Peyer's patch (tissue), 4 donors: ENCODE results near the gene BOC. TPM values are rescaled to one million over a fixed set of nuclear protein-coding genes. Genes with fewer than 3 reads are reported as not detected.

Source experiments
- DNase-seq, 3 donors: peaks; one replicate each; pipeline ENCODE4 v3.0.0-alpha.2; 2017 to 2019
- H3K27ac ChIP-seq, 4 donors: fragments of 200-600 bp; sonication (generic); one replicate each; pipeline ENCODE4 v1.5.1; 2016 to 2019
- H3K27me3 ChIP-seq, 2 donors: fragments of 200-600 bp; sonication (generic); one replicate each; pipeline ENCODE4 v1.5.1; 2019
- H3K36me3 ChIP-seq, 3 donors: fragments of 200-600 bp; sonication (generic); one replicate each; pipeline ENCODE4 v1.5.1; 2016 to 2019
- H3K4me1 ChIP-seq, 4 donors: fragments of 200-600 bp; sonication (generic); one replicate each; pipeline ENCODE4 v1.5.1; 2016 to 2019
- H3K4me3 ChIP-seq, 4 donors: fragments of 200-600 bp; sonication (generic); 1 replicate in 3 of 4; 2 replicates in 1 of 4; pipeline ENCODE4 v1.5.1; 2016 to 2019; ENCODE audit warnings: mild to moderate bottlenecking in 1 of 4
- H3K9me3 ChIP-seq, 4 donors: fragments of 200-600 bp; sonication (generic); one replicate each; pipeline ENCODE4 v1.5.1; 2016 to 2019; ENCODE audit warnings: mild to moderate bottlenecking in 1 of 4
- CTCF ChIP-seq, 6 experiments: fragments of 450-650 bp in 4 of 6; fragments of 200-600 bp in 2 of 6; sonication (generic) in 1 of 6; IDR thresholded peaks; one replicate each; pipeline ENCODE4 v1.5.1; 2017 to 2019; ENCODE audit warnings: antibody characterized with exemption in 6 of 6, mild to moderate bottlenecking in 3 of 6, moderate library complexity in 1 of 6
- POLR2A ChIP-seq, 2 donors: fragments of 450-650 bp; IDR thresholded peaks; one replicate each; pipeline ENCODE4 v1.5.1; 2017; ENCODE audit warnings: antibody characterized with exemption in 2 of 2, mild to moderate bottlenecking in 2 of 2, moderate library complexity in 2 of 2
- total RNA-seq, 4 donors: library from RNA; depleted of rRNA; stranded (reverse); fragments of >200 nt; gene quantifications; one replicate each; pipeline ENCODE4 v1.1.0, GENCODE V29; 2016

The BOC gene
- total RNA-seq, 4 donors from 2014 or later: 4.2 to 31.4 (median 13.2) TPM

- no peak for TF ChIP-seq POLR2A (IDR thresholded peaks at IDR 0.05)
- TF ChIP-seq CTCF (IDR thresholded peaks at IDR 0.05): no peak
- Histone ChIP-seq H3K9me3 (no peaks in the 10 kb centered on the region), H3K27ac (no peak overlapping the region), H3K4me3 (no peak overlapping the region), H3K27me3 (no peaks in the 10 kb centered on the region), H3K36me3 (no peaks in the 10 kb centered on the region), H3K4me1 (peaks cover 0 to 8% (median 0%) of the 10 kb centered on the region in 4 donors)
- no peak for DNase-seq
Observed at GRCh38 chr3:113218011-113218680, 6.8 kb downstream of the BOC start.

GRCh38 chr3:113218681-113219045, 7.3 kb downstream of the BOC start:
- no peak for TF ChIP-seq CTCF (IDR thresholded peaks at IDR 0.05)
- TF ChIP-seq POLR2A (IDR thresholded peaks at IDR 0.05): no peak
- H3K27me3 ChIP-seq: no peaks in the 10 kb centered on the region
- peaks cover 0 to 13% (median 0%) of the 10 kb centered on the region in 4 donors for H3K4me1 ChIP-seq
- H3K27ac ChIP-seq: no peak overlapping the region
- no peak for DNase-seq
- no peaks in the 10 kb centered on the region for H3K9me3 ChIP-seq
- H3K36me3 ChIP-seq: no peaks in the 10 kb centered on the region
- no peak overlapping the region for H3K4me3 ChIP-seq

DNA sequence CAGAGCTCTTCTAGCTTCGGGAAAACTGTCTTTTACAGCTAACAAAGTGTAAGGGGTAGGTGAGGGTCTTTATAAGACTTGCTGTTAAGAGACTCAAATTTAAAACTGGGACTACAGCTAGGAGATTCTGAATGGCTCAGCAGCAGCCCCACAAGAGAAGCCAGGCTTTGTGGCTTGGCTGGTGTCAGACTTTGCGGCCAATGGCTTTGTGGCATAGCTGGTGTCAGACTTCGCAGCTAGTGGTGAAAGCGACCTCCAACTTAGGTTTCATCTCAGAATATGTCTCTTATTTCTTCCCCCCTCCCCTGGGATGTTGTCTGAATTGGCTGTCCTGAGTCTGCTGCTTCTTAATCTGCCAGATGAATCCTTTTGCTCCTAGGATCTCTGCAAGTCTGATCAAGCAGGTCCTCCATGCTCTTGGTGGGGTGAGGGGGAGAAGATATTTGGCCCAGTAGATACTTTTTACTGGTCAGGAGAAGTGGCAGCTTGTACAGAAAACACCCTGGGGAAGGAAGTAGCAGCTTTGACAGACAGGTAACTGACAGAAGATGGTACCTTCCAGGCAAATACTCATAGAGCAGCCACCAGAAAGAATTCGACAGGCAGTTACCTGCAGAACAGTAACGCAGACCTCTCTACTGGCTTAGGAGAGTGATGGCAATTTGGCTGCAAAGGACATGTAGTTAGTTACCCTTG, 8.4 kb downstream of the BOC start:
- H3K4me1 ChIP-seq: peaks cover 0 to 16% (median 0%) of the 10 kb centered on the region in 4 donors
- no peak for DNase-seq
- H3K27ac ChIP-seq: no peak overlapping the region

GRCh38 chr3:113220721-113221120, 9.4 kb downstream of the BOC start:
- no peaks in the 10 kb centered on the region for H3K9me3 ChIP-seq
- H3K27me3 ChIP-seq: no peaks in the 10 kb centered on the region
- TF ChIP-seq POLR2A (IDR thresholded peaks at IDR 0.05) (no peak), CTCF (IDR thresholded peaks at IDR 0.05) (no peak)
- H3K27ac ChIP-seq: no peak overlapping the region
- no peak overlapping the region for H3K4me3 ChIP-seq
- peaks cover 0 to 16% (median 0%) of the 10 kb centered on the region in 4 donors for H3K4me1 ChIP-seq
- no peak for DNase-seq
- H3K36me3 ChIP-seq: no peaks in the 10 kb centered on the region

More for the DNA sequence above, 8.4 kb downstream of the BOC start:
- Histone ChIP-seq H3K36me3 (no peaks in the 10 kb centered on the region), H3K27me3 (no peaks in the 10 kb centered on the region), H3K9me3 (no peaks in the 10 kb centered on the region), H3K4me3 (no peak overlapping the region)
- TF ChIP-seq POLR2A (IDR thresholded peaks at IDR 0.05) (no peak), CTCF (IDR thresholded peaks at IDR 0.05) (no peak)

DNA sequence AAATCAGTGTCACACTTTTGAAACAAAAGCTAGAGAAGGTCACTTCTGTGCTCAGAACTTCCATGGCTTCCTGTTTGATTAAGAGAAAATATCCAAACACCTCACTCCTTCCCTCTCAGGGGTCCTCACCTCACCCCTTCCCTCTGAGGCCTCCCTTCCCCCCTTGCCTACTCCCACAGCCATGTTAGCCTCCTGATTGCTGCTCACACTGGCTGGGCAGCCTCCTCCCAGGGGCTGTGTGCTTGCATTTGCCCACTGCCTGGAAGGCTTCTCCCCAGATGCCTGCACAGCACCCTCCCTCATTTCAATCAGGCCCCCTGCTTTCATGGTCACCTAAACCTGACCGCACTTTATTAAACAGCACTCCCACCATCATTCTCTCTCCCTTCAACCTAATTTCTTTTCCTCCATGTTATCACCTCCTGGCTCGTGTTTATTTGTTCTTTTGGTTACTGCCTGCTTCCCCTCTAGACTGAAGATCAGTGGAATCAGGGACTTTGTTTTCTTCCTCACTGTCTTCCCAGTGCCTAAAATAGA, 10.4 kb downstream of the BOC start:
- H3K36me3 ChIP-seq: no peaks in the 10 kb centered on the region
- H3K4me1 ChIP-seq: peaks cover 0 to 16% (median 0%) of the 10 kb centered on the region in 4 donors
- no peak overlapping the region for H3K27ac ChIP-seq
- no peaks in the 10 kb centered on the region for H3K27me3 ChIP-seq
- H3K4me3 ChIP-seq: no peak overlapping the region
- no peaks in the 10 kb centered on the region for H3K9me3 ChIP-seq
- no peak for DNase-seq
- TF ChIP-seq CTCF (IDR thresholded peaks at IDR 0.05) (no peak), POLR2A (IDR thresholded peaks at IDR 0.05) (no peak)
